Gastrocnemius medialis (tissue), 4 donors: ENCODE measurements around the gene SFT2D3.

ENCODE experiments used
- CTCF ChIP-seq, 5 experiments: fragments of 450-650 bp in 3 of 5; fragments of 200-600 bp in 2 of 5; sonication (generic) in 2 of 5; IDR thresholded peaks in 4 of 5; conservative IDR thresholded peaks in 1 of 5; 1 replicate in 4 of 5; 2 replicates in 1 of 5; pipeline ENCODE4 v1.5.1; 2016 to 2019; ENCODE audit warnings: antibody characterized with exemption in 5 of 5, mild to moderate bottlenecking in 3 of 5, moderate library complexity in 3 of 5
- POLR2A ChIP-seq, 2 donors: fragments of 450-650 bp; IDR thresholded peaks; one replicate each; pipeline ENCODE4 v1.6.1; 2017; ENCODE audit warnings: antibody characterized with exemption in 2 of 2, mild to moderate bottlenecking in 2 of 2, moderate library complexity in 2 of 2

- TF ChIP-seq CTCF (IDR thresholded peaks at IDR 0.05 in 4 of 5, conservative IDR thresholded peaks at IDR 0.05 in 1 of 5) (no peak), POLR2A (IDR thresholded peaks at IDR 0.05) (no peak)
These were observed 36.6 kb downstream of the SFT2D3 start for GRCh38 chr2:127737892-127738291.
